Non-pigmented ciliary epithelial cell (primary cell): ENCODE results near the gene FCGR3A.
"Not testable (repeated sequence)": the region's sequence is repeated elsewhere in the genome, so short reads cannot be mapped to it uniquely, and the experiment has no call there.

ENCODE experiments used
- DNase-seq: peaks from one replicate; pipeline ENCODE4 v3.0.0-alpha.2; 2010; ENCODE audit warnings: low read depth

FCGR3A gene

DNA sequence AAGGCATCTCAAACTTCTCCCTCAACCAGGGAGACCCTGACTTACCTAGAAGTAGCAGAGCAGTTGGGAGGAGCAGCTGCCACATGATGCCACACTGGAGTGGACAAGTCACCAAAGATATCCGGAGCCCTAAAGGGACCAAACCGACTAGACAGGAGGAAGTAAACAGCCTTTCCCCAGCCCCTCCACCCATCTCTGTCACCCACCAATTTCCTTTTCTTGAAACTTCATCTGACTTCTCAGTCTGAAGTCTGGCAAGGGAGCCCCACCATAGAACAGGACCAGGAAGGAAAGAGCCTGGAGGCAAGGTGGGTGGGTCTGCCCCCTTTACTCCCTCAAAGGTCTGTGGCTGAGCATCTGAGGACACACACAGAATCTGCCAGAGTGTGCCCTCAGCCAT, at the start of gene FCGR3A:
FCGR3A (minus strand) TSS at position 167 of the 400 bp plus-strand sequence; CDS start at position 85, 82 bp downstream.
- no peak for DNase-seq

DNA sequence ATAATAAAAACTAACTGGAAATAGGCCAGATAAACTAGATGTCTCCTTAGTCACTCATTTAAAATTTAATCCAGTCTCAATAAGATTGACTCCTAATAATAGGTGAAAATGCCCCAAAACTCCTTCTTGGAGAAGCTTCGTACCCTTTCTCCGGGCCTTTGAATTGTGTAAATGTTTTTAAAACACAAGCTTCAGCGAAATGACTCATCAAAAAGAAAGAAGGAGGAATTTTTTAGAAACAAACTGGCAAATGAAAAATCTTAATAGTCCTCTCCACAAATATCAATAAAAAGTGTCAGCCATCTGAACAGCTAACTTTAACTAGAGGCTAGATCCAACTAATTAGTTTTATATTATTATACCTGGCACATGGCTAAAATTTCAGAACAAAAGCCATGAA, 47.5 kb upstream of the FCGR3A start:
- DNase-seq: not testable (repeated sequence)

- DNase-seq: not testable (repeated sequence)
Observed at GRCh38 chr1:161595583-161595982, 46.0 kb upstream of the FCGR3A start.

GRCh38 chr1:161595173-161595572, 45.6 kb upstream of the FCGR3A start:
- DNase-seq: not testable (repeated sequence)

DNA sequence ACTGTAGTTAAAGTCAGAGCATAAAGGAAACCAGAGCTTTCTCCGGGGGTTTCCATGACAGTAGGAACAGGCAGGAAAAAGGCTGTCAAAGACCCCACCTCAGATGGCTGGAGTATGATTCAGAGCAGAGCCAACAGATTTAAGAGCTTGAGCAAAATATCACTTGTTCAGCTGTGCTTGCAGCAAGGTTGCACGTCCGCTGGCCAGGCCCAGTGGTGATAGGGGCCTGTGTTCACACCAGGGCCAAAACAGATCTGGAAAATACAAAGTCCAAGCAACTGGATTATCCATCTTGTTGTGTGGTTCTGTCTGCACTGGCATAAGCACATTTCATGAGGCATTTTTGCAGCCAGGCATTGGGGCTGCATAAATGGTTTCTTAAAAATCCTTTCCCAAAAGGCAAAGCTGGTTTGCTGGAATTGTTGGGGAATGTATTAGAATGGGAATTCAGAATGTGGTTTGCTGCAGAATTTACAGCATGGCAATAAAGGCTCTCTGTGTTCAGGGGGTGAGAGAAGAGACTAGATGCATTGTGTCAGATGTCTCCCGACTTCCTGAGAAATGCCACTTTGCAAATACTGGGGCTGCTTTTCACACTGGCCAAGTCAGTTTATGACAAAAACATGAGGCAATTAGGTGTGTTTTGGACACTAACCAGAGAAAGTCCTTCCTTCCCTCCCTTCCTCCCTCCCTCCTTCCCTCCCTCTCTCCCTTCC, 44.8 kb upstream of the FCGR3A start:
- not testable (repeated sequence) for DNase-seq

GRCh38 chr1:161593092-161593755, 43.6 kb upstream of the FCGR3A start:
- DNase-seq: not testable (repeated sequence)

DNA sequence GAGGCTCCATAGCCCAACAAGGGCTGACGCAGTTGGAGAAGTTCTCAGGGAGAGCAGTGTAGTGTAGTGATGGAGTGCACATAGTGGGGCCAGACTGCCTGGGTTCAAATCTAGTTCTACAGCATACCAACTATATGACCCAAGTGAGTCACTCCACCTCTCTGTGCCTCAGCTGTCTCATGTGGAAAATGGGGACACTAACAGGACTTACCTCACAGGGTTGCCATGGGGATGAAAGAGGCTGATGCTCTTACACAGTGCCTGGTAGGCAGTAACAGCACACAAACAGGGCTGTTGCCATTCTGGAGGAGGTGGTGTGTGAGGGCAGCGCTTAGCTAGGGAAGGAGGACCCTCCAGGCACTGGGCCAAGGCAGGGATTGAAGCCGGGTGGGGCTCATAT, 43.0 kb upstream of the FCGR3A start:
- DNase-seq: not testable (repeated sequence)

GRCh38 chr1:161589920-161590319, 40.3 kb upstream of the FCGR3A start:
- not testable (repeated sequence) for DNase-seq

DNA sequence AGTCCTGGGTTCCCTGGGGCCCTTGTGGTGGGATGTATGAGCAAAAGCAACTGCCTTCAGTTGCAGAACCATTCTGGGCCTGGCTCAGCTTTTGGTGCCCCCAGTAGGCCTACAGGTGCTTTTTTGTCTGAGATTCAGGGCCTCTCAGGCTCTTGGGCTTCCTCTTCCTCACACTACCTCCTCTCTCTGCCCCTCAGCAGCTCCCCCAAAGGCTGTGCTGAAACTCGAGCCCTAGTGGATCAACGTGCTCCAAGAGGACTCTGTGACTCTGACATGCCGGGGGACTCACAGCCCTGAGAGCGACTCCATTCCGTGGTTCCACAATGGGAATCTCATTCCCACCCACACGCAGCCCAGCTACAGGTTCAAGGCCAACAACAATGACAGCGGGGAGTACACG, 39.7 kb upstream of the FCGR3A start:
- DNase-seq: not testable (repeated sequence)

GRCh38 chr1:161588596-161588995, 39.0 kb upstream of the FCGR3A start:
- not testable (repeated sequence) for DNase-seq

DNA sequence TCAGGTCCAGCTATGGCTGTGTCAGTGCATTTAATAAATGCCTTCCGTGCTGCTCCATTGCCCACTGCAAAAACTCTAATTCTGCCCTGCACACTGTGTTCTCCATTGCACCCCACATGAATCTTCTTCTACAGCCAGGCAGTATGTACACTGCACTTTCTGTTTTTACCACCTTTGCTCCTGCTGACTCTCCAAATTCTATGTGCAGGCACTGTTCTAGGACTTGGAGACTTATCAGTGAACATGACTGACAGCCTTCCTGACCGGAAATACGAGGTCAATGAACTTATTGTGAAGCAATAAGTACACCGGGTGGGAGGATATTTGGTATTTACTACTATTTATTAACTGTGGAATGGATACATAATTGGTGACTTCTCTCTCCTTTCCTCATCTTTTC, 33.3 kb upstream of the FCGR3A start:
- not testable (repeated sequence) for DNase-seq

DNA sequence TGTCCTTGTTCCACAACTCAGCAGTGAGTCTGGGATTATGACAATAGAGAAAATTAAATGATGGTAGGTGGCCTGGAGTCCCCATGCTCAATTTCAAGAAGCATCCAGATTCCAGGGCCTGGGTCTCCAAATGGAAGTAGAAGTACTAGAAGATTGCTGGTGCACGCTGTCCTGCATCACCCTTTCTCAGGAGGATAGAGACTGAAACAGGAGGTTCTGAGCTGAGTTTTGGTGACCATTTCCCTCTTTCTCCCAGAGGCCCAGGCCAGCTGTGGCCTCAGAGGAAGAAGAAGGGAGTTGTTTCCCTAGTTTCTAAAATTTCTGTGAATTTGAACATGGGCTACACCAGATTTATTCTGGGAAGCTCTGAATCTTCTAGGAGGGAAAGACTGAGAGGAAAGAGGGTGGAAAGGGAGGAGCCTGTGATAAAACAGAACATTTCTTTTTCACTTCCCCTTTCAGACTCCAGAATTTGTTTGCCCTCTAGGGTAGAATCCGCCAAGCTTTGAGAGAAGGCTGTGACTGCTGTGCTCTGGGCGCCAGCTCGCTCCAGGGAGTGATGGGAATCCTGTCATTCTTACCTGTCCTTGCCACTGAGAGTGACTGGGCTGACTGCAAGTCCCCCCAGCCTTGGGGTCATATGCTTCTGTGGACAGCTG, 31.4 kb upstream of the FCGR3A start:
- DNase-seq: not testable (repeated sequence)

DNA sequence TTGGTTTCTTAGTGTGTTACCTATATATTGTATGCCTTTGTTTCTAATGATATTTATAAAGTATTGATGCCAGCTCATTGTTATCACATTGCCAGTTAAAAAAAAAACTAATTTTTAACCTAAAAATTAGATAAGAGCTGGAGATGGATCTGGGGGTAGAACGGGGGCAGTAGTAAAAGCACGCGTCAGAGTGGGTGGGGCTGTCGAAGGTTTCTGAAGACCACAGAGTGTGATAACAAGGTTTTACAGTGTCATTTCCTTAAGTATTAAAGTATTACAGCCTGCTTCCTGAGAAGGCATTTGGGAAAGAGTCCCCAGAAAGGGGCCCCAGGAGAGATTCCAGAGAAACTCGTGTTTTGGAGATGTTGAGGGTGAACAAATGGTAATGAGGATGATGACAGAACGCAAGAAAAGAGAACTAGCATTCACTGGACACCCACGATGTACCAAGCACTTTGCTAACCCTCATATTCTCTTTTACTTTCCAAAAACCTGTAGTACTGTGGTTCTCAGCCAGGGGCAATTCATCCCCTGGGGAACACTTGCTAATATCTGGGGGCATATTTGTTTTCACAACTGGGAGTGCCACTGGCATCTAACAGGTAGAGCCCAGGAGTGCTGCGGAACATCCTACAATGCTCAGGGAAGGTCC, 30.4 kb upstream of the FCGR3A start:
- not testable (repeated sequence) for DNase-seq

DNA sequence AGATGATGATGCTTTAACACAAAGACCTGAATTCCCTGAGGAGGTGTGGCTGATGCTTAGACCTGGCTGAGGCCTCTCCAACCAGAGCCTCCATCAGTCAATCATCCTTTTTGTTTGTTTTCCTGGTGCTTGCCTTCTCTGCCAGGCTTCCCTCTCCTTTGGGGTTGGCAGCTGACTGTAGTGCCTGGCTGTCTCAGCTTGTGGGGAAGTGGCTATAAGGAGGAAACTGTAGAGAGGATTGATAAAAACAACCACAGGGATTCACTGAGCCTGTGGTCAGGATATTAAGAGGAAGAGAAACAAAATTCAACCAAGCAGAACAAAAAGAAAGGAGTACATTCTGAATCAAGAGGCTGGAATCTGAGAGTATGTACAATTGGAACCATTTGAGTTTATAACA, 27.1 kb upstream of the FCGR3A start:
- not testable (repeated sequence) for DNase-seq

- not testable (repeated sequence) for DNase-seq
Observed at GRCh38 chr1:161571703-161572102, 22.1 kb upstream of the FCGR3A start.

GRCh38 chr1:161566602-161566960, 17.0 kb upstream of the FCGR3A start:
- not testable (repeated sequence) for DNase-seq

DNA sequence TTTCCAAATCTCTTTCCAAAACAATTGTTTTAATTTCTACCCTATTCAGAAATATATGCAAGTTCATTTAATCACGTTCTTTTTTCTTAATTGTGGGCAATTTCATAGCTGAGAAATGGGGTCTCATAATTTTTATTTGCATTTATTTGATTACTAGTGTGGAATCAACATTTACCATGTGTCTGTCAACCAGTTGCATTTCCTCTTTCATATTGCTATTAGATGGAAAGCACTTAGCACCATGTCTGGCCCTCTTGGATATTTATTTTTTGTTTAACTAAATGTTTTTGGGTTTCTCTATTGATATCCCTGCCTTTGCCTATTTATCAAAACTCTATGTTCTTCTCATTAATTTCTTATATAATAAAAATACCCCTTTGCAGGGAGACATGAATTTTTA, 13.9 kb upstream of the FCGR3A start:
- DNase-seq: not testable (repeated sequence)

- DNase-seq: not testable (repeated sequence)
Observed at GRCh38 chr1:161562441-161562840, 12.8 kb upstream of the FCGR3A start.

- DNase-seq: not testable (repeated sequence)
Observed at GRCh38 chr1:161560960-161561715, 11.5 kb upstream of the FCGR3A start.

GRCh38 chr1:161557506-161558450, 8.2 kb upstream of the FCGR3A start:
- not testable (repeated sequence) for DNase-seq
